Activated CD4-positive, alpha-beta T cell treated with anti-CD3 and anti-CD28 coated beads for 4 hours (primary cell): ENCODE data around the gene ADPGK.
A peak's percentile ranks its signal among the peaks of the same experiment; 100 is the strongest.
"Not testable (repeated sequence)": the region's sequence is repeated elsewhere in the genome, so short reads cannot be mapped to it uniquely, and the experiment has no call there.

ENCODE experiments used
- DNase-seq, 2 donors: peaks; one replicate each; pipeline ENCODE4 v3.0.0-alpha.2; 2020

Gene ADPGK

GRCh38 chr15:72783640-72784455 lies at the start of gene ADPGK:
ADPGK (minus strand) TSS chr15:72783758; CDS start chr15:72783691, 67 bp downstream.
- peak; percentile 92 for DNase-seq

- DNase-seq, result no peak
These were observed 43.7 kb upstream of the ADPGK start for GRCh38 chr15:72827226-72827625.

- DNase-seq, result no peak
These were observed 43.1 kb upstream of the ADPGK start for GRCh38 chr15:72826611-72827010.

- no peak for DNase-seq
These were observed 42.3 kb upstream of the ADPGK start for GRCh38 chr15:72825829-72826228.

- no peak for DNase-seq
These were observed 41.2 kb upstream of the ADPGK start for GRCh38 chr15:72824781-72825180.

- no peak for DNase-seq
These were observed 40.6 kb upstream of the ADPGK start for GRCh38 chr15:72824112-72824511.

GRCh38 chr15:72820278-72820677 lies 36.7 kb upstream of the ADPGK start:
- DNase-seq, result no peak

- DNase-seq, result no peak
These were observed 35.1 kb upstream of the ADPGK start for GRCh38 chr15:72818632-72819031.

- no peak for DNase-seq
These were observed 29.9 kb upstream of the ADPGK start for GRCh38 chr15:72813345-72814004.

GRCh38 chr15:72809329-72809728 lies 25.8 kb upstream of the ADPGK start:
- DNase-seq, result no peak

GRCh38 chr15:72807346-72807745 lies 23.8 kb upstream of the ADPGK start:
- DNase-seq, result not testable (repeated sequence)

- DNase-seq, result no peak
These were observed 19.4 kb upstream of the ADPGK start for GRCh38 chr15:72803006-72803405.

- no peak for DNase-seq
These were observed 18.2 kb upstream of the ADPGK start for GRCh38 chr15:72801590-72802325.

GRCh38 chr15:72800833-72801481 lies 17.4 kb upstream of the ADPGK start:
- DNase-seq, result no peak

- DNase-seq, result no peak
These were observed 14.3 kb upstream of the ADPGK start for GRCh38 chr15:72797834-72798233.

- no peak for DNase-seq
These were observed 13.8 kb upstream of the ADPGK start for GRCh38 chr15:72797338-72797689.

GRCh38 chr15:72796515-72797337 lies 13.2 kb upstream of the ADPGK start:
- DNase-seq, result peak; percentile 20 to 36

GRCh38 chr15:72796210-72796514 lies 12.6 kb upstream of the ADPGK start:
- DNase-seq, result no peak

GRCh38 chr15:72793766-72794660 lies 10.5 kb upstream of the ADPGK start:
- DNase-seq, result no peak

- DNase-seq, result no peak
These were observed 8.9 kb upstream of the ADPGK start for GRCh38 chr15:72792431-72792830.

- no peak for DNase-seq
These were observed 6.8 kb upstream of the ADPGK start for GRCh38 chr15:72790302-72790910.
